Measurements from ENCODE around the gene POU5F1. TPM values are rescaled to one million over a fixed set of nuclear protein-coding genes. Genes with fewer than 3 reads are reported as not detected.

POU5F1 gene
- total and polyA plus RNA-seq, 8 donors, result 0.37 to 2.0 (median 1.8) TPM

DNA sequence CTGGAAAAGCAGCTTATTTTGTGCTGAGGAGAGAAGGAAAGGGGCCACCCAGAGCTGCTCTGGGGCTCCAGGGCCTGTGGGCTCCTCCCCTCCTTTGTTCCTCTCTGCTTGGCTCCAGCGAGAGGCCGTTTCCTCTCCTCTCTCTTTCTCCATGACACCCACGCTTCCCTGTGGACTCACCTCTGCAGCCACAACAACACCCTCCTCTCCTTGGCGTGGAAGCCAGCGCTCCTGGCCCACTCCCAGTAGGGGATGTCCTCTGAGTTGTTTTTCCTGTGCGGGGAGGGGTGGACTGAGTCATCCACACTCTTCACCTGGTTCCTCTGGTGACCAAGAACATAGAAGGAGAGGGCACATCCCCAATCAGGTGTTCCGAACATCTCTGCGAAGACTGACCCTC, 45.3 kb downstream of the POU5F1 start:
- H3K9me3 ChIP-seq, result no peaks in the 10 kb centered on the region

DNA sequence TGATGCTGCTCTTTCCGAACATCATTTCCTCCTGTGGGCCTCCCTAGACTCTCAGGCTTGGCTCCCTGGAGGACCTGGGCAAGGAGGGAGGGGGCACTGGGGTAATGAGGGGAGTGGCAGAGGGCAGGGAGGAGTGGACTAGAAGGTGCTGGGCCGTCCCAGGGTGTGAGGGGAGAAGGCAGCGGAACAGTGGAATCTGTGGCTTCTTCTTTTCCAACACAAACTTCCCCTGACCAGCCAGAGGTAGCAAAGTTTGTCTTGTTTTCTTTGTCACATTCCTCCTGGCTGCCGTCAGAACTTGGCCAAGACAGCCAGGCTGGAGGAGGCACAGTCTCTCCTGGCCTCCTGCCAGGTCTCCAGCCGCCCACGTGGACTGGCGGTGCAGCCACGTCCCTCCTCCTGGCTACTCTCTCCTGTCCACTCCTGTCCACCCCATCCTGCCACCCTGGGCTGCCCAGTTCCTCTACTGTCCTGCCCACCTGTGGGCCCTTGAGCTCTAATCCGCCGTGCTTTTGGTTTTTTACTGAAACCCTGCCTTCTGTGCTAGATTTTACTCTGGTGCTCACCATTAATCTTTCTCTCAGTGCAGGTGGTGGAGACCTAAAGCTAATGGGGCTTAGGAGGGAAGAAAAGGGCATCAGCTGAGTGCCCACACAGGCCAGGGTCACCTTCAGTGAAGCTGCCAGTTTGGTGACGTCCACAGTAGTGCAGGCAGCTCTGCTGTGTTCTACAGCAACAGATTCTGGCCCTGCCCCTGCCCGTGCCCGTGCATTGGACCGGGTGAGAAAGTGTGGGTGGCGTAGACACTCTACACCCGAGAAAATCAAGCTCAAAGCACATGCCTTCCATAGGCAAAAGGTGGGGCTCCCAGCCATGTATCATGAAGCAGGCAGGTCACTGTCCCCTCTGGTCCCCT, 47.4 kb downstream of the POU5F1 start:
- intact Hi-C loops (cut with DNase I), result no loop called here
- ATAC-seq, result peak; percentile 68

More for the DNA sequence above, 45.3 kb downstream of the POU5F1 start:
- intact Hi-C loops (cut with DNase I), result no loop called here
- DNase-seq (peak in 2 of 4 donors; percentile 55 to 78), ATAC-seq (peak; percentile 58)
- TF ChIP-seq, protein P1, sequence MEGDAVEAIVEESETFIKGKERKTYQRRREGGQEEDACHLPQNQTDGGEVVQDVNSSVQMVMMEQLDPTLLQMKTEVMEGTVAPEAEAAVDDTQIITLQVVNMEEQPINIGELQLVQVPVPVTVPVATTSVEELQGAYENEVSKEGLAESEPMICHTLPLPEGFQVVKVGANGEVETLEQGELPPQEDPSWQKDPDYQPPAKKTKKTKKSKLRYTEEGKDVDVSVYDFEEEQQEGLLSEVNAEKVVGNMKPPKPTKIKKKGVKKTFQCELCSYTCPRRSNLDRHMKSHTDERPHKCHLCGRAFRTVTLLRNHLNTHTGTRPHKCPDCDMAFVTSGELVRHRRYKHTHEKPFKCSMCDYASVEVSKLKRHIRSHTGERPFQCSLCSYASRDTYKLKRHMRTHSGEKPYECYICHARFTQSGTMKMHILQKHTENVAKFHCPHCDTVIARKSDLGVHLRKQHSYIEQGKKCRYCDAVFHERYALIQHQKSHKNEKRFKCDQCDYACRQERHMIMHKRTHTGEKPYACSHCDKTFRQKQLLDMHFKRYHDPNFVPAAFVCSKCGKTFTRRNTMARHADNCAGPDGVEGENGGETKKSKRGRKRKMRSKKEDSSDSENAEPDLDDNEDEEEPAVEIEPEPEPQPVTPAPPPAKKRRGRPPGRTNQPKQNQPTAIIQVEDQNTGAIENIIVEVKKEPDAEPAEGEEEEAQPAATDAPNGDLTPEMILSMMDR (IDR thresholded peaks at IDR 0.05), result no peak
- H3K4me3 ChIP-seq, result no peak overlapping the region
- H3K27ac ChIP-seq, result peak overlapping the region in 1 of 2 donors; percentile 45
- peaks cover 0 to 29% of the 10 kb centered on the region in 2 donors for H3K4me1 ChIP-seq
- no peaks in the 10 kb centered on the region for H3K36me3 ChIP-seq
- H3K27me3 ChIP-seq, result no peaks in the 10 kb centered on the region

DNA sequence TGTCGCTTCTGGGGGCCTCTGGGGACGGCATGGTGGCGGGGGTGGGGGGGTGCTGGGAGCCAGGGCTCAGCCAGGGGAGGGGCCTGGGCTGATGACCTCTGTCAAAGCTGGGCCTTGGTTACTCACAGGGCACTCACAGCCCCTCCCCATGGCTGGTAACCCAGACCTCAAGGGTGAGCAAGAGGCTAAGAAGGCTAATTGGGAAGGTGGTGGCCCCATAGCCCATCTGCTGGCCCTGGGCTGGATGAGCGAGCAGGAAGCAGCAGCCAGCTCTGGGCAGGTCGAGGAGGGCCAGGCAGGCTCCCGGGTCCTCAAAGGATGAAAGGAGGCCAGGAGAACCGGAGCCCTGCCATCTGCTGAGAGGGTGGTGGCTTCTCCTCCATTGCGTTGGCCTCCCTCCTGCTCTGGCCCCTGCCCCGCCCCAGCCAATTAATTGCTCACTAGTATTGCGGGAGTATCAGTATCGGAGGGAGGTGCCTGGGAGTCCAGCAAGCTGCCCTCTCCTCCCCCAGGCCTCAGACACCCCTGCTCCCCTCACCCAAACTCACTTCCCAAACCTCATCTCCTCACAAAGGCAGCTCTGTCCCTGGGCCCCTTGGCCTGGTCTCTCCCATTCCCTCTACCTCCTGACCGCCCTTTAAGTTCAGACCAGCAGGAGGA, 49.2 kb downstream of the POU5F1 start:
- DNase-seq, result peak in 1 of 4 donors; percentile 46
- intact Hi-C loops (cut with DNase I), result no loop called here
- no peaks in the 10 kb centered on the region for H3K27me3 ChIP-seq
- no peak overlapping the region for H3K27ac ChIP-seq
- no peaks in the 10 kb centered on the region for H3K9me3 ChIP-seq
- peaks cover 0 to 29% of the 10 kb centered on the region in 2 donors for H3K4me1 ChIP-seq
- TF ChIP-seq, protein P1 (IDR thresholded peaks at IDR 0.05), result no peak
- no peak overlapping the region for H3K4me3 ChIP-seq
- H3K36me3 ChIP-seq, result no peaks in the 10 kb centered on the region
- no peak for ATAC-seq

More for the DNA sequence above, 47.4 kb downstream of the POU5F1 start:
- TF ChIP-seq, protein P1 (IDR thresholded peaks at IDR 0.05), result no peak
- DNase-seq, result peak; percentile 34 to 90 (median 81)
- Histone ChIP-seq H3K36me3 (no peaks in the 10 kb centered on the region), H3K9me3 (no peaks in the 10 kb centered on the region), H3K27me3 (no peaks in the 10 kb centered on the region), H3K4me1 (peaks cover 0 to 29% of the 10 kb centered on the region in 2 donors), H3K27ac (peak overlapping the region; percentile 39 to 61), H3K4me3 (no peak overlapping the region)

DNA sequence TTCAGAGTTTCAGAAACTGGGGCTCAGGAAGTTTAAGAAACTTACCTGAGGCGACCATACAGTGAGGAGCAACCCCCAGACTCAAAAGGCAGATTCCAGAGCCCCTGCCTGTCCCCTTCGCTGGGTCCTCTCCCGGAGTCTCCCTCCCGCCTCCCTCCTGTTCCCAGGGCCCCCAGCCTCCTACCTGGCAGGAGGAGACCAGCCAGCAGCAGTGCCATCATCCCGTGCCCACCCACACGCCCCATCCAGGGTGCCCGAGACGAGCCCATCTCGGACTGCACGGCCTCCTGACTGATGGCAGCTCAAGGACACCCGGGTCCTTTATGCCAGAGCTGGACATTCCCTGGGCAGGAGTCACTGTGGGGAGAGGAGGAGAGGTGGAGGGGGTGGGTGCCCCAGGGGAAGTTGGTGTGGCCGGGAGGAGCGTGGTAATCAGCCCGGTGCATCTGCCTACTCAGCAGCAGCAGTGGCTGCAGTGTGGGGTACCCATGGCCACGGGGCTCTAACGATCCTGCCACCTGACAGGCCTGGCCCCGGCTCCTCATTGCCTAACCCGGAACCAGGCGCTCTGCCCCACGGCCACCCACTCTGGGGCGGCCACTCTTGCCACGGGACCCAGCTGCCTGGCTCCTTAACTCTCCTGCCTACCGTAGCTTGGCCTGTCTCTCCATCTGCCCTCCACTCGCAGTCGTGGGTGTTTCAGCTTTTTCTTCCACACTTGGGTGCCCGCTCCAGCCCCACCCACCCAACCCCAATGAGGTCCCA, 50.1 kb downstream of the POU5F1 start, which contains the start of gene CDSN:
Gene CDSN, minus strand, starts transcription at position 296 of the 765 bp plus-strand sequence. Its CDS starts 27 bp downstream, at position 269.
- no peaks in the 10 kb centered on the region for H3K27me3 ChIP-seq
- H3K9me3 ChIP-seq, result no peaks in the 10 kb centered on the region
- no peaks in the 10 kb centered on the region for H3K36me3 ChIP-seq
- TF ChIP-seq, protein P1 (IDR thresholded peaks at IDR 0.05), result no peak
- peaks cover under 1 to 34% of the 10 kb centered on the region in 2 donors for H3K4me1 ChIP-seq
- intact Hi-C loops (cut with DNase I), result no loop called here
- DNase-seq, result peak in 1 of 4 donors; percentile 78
- ATAC-seq, result no peak
- H3K27ac ChIP-seq, result no peak within 1 kb of the TSS
- H3K4me3 ChIP-seq, result no peak within 1 kb of the TSS

Data from left lung (tissue), 10 donors.